Left ventricle myocardium superior (tissue), 1 donor: Measurements from ENCODE around the gene TEX26. TPM values are rescaled to one million over a fixed set of nuclear protein-coding genes. Genes with fewer than 3 reads are reported as not detected.

Experiments
- ATAC-seq: fragments of 200-7000 bp; cut with Tn5 transposase; one replicate; pipeline ENCODE4 v1.9.1; 2020; ENCODE audit warnings: mild to moderate bottlenecking, moderate library complexity
- DNase-seq: peaks from one replicate; pipeline ENCODE4 v3.0.0-alpha.2; 2020
- intact Hi-C: fragments of 100-400 bp; cut with micrococcal nuclease; formaldehyde crosslinking; loops from one replicate; pipeline ENCODE4 v1.11.0; 2022
- total RNA-seq: library from RNA; stranded (reverse); fragmentation: NEBNext Ultra II Directional; extraction: Animal tissue kit (Norgen Biotek cat#: 25700); gene quantifications from one replicate; pipeline ENCODE4 v1.2.1, GENCODE V29; 2021
- donor health status: DM: no; HTN: yes; CAD: no; lungs with severe emphysema.

Gene TEX26
- total RNA-seq, 1 donor from 2014 or later, result not detected

DNA sequence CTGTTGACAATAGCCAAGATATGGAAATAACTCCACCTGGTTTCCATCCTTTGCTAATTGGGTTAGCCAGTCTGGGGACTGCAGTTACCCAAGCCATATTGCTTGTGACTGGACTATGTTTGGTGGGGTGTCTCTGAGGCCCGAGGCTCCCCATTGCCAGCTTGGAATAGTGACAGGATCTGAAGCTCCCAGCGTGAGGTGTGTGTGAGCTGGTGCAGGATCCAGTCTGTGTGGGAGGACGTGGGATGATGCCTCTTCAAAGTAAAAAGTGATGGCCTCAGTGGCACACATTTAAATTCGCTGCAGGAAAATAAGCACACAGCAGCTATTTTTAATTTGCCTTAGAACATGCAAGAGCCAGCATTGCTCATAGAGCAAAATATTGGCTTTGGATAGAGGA is 75.0 kb downstream of the TEX26 start:
- no peak for DNase-seq
- ATAC-seq, result no peak
- intact Hi-C loops, result no loop called here

DNA sequence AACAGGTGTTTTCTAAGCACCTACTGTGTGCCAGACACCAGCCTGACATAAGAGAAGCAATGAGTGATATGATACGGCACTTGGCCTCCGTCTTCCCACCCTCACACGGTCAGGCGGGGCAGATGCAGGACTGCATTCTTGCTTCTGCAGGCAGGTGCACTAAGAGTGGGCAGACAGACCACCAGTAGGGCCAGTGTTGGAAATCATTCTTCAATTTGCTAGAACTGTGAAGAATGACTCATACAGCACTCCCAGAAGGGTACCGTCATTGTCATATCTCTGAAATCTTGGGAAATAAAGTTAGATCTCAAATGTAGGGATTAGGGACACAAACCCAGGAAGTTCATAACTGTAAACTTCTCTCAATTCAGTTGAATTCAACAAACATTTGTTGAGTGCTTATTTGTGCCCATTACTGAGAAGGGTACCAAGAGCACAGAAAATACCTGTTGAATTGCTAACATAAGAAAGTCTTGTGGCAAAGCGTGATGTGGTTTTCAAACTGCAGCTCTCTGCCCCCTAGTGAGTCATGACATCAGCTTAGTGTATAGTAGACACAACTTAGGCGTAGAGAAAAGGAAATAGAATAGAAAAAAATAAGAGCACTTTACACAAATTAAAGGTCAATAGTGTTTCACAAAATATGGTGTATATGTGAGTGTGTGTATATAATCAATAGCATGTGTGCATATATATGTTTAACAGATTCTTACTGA is 76.1 kb downstream of the TEX26 start:
- ATAC-seq (no peak), DNase-seq (no peak)
- intact Hi-C loops, result no loop called here

DNA sequence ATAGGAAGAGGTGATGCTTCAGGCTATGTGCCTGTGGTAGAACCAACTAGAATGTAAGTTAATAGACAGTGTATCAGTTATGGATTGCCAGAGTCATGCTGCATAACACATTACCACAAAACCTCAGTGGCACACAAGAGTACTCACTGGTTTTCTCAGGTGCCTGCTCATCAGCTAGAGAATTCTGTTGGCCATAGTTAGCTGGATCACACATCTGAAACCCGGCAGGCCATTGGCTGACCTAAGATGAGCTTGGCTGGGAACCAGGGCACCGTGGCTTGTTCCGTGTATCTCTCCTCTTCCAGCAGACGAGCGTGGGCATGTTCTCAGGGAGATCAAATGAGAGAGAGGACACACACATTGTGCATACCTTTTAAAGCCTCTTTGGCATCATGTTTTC is 76.7 kb downstream of the TEX26 start:
- intact Hi-C loops, result no loop called here
- DNase-seq (no peak), ATAC-seq (peak; percentile 29)

DNA sequence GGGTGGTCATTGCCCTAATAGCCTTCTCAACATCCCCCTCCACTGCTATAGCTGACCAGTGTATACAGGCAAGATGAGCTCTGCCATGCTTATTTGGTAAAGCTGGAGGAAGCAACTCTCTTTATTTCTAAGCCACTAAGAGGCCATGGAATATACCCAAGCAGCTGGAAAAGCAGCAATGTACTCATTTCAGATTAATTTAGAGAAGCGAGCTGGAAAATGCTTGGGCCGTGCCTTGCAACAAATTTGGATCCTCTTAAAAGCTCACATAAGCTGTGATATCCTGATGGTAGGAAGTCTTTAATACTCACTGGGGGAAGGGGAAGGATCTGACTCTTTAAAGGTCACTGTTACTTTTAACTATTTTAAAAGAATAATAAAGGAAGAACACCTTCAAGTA is 77.8 kb downstream of the TEX26 start:
- no peak for ATAC-seq
- intact Hi-C loops, result no loop called here
- DNase-seq, result no peak

DNA sequence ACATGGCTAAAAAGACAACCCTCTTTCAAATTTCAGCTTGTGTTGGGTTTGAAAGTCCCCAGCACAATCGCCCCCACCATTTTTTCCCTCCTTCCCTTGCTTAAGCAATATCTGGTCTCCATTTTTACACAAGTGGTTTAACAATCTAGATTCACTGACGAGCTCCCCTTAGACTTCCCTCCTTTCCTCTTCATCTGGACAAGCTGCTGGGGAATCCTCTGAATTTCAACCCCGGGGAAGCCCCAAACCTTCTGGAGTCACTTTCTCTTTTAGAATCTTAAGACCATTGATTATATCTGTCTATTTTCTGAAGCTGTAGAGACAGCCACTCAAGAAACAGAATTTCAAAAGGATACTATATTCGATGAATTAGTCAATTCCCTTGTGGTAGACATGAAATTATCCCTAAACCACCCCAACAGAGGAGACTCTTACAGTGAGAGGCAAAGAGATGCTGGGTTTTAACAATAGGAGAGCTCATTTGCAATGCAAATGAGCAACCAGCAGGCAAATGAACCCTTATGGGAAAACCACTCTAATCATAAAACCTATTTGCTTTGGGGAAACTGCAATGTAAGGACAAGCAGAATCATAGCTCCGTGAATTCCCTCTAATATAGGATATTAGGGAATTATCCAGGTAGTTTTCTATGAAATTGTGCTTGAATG is 78.9 kb downstream of the TEX26 start:
- intact Hi-C loops, result no loop called here
- ATAC-seq, result no peak
- DNase-seq, result no peak

DNA sequence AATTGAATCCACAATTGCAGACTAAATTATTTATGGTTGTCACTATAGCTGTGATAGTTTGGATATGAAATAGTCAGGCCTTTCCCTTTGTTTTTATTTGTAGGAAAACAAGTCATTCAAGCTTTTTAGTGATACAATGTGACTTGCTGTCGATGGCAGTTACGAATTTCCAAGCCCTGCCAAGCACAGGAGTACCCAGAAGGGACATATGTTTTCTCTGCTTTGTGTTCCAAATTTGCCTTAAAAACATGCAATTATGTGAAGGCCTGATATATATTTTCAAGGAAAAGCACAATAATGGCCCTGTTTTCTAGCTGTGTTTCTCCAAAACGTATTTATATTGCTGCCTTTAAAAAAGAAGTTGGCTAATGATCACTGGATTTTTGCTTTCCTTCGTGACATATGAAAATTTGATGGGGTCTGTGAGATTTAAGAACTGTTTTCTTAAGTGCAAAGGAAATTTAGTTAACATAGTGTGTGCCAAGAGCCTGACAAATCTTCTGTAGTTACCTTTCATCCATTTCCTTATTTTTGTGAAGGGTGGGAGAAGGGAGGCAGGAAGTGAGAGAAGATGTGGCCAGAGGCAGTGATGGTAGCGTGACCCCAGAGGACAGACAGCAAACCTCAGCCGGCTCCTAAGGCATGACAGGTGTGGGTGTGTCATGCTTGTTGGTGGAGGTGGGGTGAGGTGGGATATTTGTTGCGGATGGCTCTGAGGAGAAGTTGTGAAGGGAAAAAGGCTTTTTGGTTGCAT is 79.6 kb downstream of the TEX26 start:
- DNase-seq (no peak), ATAC-seq (no peak)
- intact Hi-C loops, result no loop called here

DNA sequence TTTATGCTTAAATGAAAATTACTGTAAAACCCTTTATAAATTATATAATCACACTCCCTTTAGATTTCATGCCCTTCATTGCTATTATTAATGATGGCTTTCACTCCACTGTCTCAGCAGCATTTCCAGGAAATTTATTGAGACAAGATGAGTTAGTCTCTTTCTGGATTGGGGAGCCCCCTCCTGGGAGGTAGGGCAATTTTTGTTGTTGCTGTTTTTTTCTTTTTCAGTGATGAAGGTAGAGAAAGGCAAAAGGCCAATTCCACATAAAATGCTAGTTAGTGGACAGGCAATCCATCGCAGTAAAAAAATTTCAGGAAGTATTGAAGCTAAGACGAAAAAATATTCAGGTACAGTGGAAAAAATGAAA is 80.2 kb downstream of the TEX26 start:
- ATAC-seq (no peak), DNase-seq (no peak)
- intact Hi-C loops, result no loop called here

DNA sequence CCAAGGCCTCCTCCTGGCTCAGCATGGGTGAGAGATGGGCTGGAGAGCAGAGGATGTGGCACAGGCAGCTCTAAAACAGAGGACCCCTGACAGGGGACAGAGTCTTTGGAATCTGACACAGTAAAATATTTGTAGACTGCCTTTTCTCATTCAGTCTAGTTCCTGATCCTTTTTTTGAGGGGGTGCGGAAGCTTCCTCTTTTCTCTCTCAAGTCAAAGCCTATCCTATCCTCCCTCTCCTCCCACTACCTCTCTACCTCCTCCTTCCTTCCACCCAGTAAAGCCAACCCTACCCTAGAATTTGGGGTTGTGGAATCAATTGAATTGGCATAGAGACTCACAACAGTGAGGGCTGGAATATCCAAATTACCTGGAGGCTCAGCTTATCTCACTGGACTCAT is 82.0 kb downstream of the TEX26 start:
- DNase-seq (no peak), ATAC-seq (no peak)
- intact Hi-C loops, result no loop called here

DNA sequence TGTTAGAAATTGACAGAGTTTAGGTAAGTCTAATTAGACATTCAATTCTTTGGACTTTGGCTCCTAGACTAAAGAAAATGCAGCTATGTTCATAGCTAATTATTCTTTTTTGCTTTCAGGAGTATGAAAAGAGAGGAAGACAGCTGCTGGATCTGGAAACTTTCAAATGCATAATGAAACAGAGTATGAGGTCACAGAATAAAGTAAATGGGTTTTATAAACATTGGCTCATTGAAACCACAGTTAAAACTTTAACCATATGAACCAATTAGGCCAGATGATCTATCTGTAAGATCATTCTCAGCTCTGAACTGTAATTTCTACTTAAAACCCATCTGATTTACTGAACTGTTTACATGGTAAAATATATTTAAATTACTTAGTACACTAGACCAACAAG is 82.7 kb downstream of the TEX26 start:
- no peak for DNase-seq
- intact Hi-C loops, result no loop called here
- no peak for ATAC-seq

DNA sequence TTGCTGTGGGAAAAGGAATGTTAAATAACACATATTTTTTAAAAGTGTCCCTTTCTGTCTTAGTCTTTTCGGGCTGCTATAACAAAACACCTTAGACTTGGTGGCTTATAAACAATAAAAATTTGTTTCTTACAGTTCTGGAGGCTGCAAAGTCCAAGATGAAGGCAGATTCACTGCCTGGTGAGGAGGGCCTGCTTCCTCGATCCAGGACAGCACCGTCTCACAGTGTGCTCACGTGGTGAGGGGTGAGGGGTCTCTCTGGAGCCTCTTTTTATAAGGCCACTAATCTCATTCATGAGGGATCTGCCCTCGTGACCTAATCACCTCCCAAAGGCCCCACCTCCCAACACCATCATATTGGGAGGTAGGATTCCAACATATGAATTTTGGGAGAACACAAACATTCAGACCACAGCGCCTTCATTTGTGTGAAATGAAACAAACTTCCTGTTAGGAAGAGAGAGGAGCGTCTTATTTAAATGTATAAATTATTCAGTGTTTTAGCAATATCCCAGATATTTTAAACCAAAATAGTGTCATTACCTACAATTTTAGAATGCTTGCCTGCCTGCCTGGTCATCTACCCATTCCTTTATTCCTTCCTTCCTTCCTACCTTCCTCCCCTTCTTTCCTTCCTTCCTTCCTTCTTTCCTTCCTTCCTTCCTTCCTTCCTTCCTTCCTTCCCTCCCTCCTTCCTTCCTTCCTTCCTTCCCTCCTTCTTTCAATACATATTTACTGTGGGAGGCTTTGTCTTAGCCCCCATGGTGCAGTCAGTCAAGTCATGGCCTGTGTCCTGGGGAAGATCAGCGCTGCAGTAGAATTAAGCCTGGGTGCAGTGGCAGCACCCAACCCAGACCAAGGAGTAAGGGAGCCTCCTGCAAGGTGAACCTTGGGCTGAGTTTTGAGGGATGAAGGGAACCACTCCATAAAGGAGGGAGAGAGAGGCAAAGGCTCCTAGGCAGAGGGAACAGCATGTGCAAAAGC is 84.2 kb downstream of the TEX26 start:
- intact Hi-C loops, result no loop called here
- no peak for DNase-seq
- no peak for ATAC-seq

DNA sequence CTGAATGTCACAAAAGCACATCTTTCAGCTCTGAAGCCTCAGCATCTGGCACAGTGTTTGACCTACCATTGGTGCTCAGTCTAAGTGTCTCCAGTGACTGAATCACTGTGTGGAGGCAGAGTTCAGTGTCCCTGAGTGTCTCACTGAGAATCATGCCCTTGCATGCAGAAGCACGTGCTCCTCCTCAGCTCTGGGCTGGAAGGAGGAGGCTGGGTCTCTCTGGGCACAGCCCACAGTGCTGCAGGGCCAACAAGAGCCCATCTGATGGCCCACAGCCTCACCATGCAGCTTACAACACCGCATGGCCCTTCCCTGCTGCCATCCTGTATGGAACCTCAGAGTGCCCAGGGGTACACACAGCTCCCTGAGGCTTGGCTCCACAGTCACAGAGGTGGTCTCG is 86.1 kb downstream of the TEX26 start:
- ATAC-seq, result no peak
- intact Hi-C loops, result no loop called here

DNA sequence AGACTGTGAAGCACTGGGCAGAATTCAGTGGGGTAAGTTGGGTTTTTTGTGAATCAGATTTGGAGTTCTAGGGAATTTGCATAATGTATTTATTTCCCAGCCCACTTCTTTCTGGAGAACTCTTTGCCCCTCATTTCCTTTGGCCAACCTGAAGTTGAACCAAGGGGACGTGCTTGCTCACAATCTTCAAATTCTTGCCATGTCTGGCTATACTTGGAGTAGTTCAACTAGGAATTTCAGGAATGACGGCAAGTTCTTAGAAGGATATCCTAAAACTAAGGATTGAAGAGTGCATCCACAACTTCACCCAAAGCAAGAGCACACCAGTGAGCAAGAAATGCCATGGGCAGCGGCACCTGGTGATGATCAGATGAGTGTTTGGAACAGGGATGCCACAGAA is 88.5 kb downstream of the TEX26 start:
- DNase-seq (no peak), ATAC-seq (no peak)
- intact Hi-C loops, result no loop called here

More for the DNA sequence above, 86.1 kb downstream of the TEX26 start:
- DNase-seq, result no peak

DNA sequence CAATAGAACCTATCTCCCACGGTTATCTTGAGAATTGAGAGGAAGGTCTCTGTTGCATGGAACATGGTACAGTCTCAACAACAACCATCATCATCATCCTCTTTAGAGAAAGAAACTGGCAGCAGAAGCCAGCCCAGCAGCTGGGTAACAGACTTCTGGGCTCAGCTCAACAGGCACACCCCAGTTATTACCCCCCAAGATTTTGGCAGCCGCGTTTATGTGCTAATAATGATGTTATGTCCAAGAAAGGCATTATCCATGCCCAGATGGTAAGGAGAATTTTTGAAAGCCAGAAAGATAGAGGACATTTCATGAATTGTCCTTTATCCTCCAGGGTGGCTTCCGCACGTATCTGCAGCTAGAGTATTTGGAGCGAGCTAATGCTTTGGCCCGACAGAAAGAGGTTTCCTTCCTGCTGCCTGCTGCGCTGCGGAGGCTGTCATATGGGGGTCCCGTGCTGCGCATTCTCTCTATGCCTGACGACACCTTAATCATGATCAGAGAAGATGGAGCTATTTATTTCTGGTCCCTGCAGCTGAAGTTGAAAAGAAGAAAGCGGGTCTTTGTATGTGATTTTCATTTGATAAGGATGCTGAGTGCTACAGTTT is 89.9 kb downstream of the TEX26 start:
- ATAC-seq, result no peak
- intact Hi-C loops, result no loop called here
- no peak for DNase-seq

DNA sequence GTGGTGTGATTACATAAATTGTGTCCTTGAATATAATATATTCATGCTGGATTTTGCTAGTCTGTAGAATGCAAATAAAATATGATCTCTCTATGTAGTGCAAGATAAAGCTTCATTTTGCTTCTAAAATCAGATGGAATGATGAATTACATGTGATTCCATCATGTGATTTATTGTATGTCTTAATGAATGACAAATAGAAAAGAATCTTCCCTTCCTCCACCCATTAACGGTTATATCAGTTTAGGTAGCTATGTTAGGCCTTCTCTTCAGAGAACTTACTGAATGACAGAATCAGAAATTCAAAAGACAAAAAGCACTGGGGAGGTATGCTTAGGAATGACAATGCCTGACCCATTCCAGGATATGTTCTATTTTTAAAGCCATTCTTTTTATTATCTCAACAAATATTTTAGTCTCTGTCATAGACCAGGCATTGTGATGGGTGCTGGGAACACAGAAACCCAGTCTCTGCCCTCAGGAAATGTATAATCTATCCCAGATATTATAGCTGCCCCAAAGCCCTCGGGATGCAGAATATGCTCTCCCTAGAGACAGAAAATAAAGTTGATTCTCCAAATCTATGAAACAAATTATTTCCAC is 90.6 kb downstream of the TEX26 start:
- no peak for DNase-seq
- no peak for ATAC-seq
- intact Hi-C loops, result no loop called here

Other genes with a start within 250 kb of the TEX26 start
- 10.1 TPM for gene ALOX5AP, start 197.1 kb upstream of the TEX26 start, total RNA-seq
- gene MEDAG, start 26.4 kb upstream of the TEX26 start, total RNA-seq, result 4.2 TPM
- 82.4 TPM for gene HSPH1, start 229.2 kb downstream of the TEX26 start, total RNA-seq